ENCODE data around the gene ZCCHC24. TPM values are rescaled to one million over a fixed set of nuclear protein-coding genes. Genes with fewer than 3 reads are reported as not detected.

Gene ZCCHC24
- total and polyA plus RNA-seq, 2 donors (not counting 3 experiments of a cell fraction or from before 2014, with no cell fraction given), result 5.2 to 8.4 TPM

- no peak for TF ChIP-seq GATA2 (IDR thresholded peaks at IDR 0.05; ENCODE audit: insufficient read depth, insufficient read length, low read depth, low read length)
- no peak for TF ChIP-seq FOS (IDR thresholded peaks at IDR 0.05; ENCODE audit: borderline replicate concordance, insufficient read depth, low read length)
- no peak for TF ChIP-seq CTCF (IDR thresholded peaks at IDR 0.05; ENCODE audit: extremely low read depth in 1 of 2, insufficient read depth in 1 of 2, low read depth in 1 of 2, low read length in 2 of 2)
- TF ChIP-seq EZH2 (IDR thresholded peaks at IDR 0.05; ENCODE audit: borderline replicate concordance, low read depth, low read length, severe bottlenecking), result no peak
- no peak for TF ChIP-seq POLR2A (IDR thresholded peaks at IDR 0.05; ENCODE audit: low read depth, low read length)
- no peak for TF ChIP-seq JUN (IDR thresholded peaks at IDR 0.05; ENCODE audit: borderline replicate concordance, insufficient read depth, insufficient read length, low read depth)
- TF ChIP-seq MYC (IDR thresholded peaks at IDR 0.05; ENCODE audit: low read depth, low read length), result no peak
- TF ChIP-seq POLR2AphosphoS5 (IDR thresholded peaks at IDR 0.05; ENCODE audit: insufficient read depth, low read depth, low read length), result no peak
- TF ChIP-seq MAX (IDR thresholded peaks at IDR 0.05; ENCODE audit: insufficient read depth, insufficient read length), result no peak
- Histone ChIP-seq H3K4me1 (ENCODE audit: control insufficient read depth, extremely low read depth, insufficient read depth, low read length) (no peaks in the 10 kb centered on the region), H3K9me3 (replicated peaks; ENCODE audit: control insufficient read depth, insufficient read depth, low read length) (no peaks in the 10 kb centered on the region), H3K36me3 (ENCODE audit: control insufficient read depth in 2 of 2, extremely low read depth in 1 of 2, insufficient read depth in 2 of 2, low read length in 2 of 2) (no peaks in the 10 kb centered on the region), H3K9ac (replicated peaks; ENCODE audit: extremely low read depth, insufficient read depth, low read length) (no peak overlapping the region), H3K27me3 (ENCODE audit: control insufficient read depth in 2 of 2, insufficient read depth in 2 of 2, low read length in 2 of 2) (peaks cover 0 to 2% of the 10 kb centered on the region in 2 experiments), H4K20me1 (replicated peaks; ENCODE audit: control insufficient read depth, extremely low read depth, insufficient read depth, low read length) (no peaks in the 10 kb centered on the region), H3K4me2 (ENCODE audit: insufficient read depth, low read length) (no peak overlapping the region), H3K9me1 (replicated peaks; ENCODE audit: control insufficient read depth, extremely low read depth, insufficient read depth, low read length) (no peaks in the 10 kb centered on the region), H2AFZ (ENCODE audit: low read depth, low read length) (no peak overlapping the region), H3K79me2 (ENCODE audit: control insufficient read depth, insufficient read depth, low read length) (no peaks in the 10 kb centered on the region), H3K27ac (ENCODE audit: insufficient read depth, low read depth, low read length) (no peak overlapping the region), H3K4me3 (replicated peaks in 1 of 3; ENCODE audit: insufficient read depth in 1 of 3, low read depth in 1 of 3, low read length in 3 of 3) (no peak overlapping the region)
- no peak for DNase-seq (ENCODE audit: low read depth, low spot score)
- ChIA-PET POLR2A (no interaction called here), CTCF (interaction anchor here (1.3 kb wide), 1 partner anchor 89 kb away, joined by 4 read pairs; no protein-coding TSS in a partner anchor)
- no TSS peak for BruUV-seq (replicated peaks)
- no peak for FAIRE-seq
- intact Hi-C loops (cut with micrococcal nuclease), result no loop called here
- dilution Hi-C loops (cut with MboI; ENCODE audit: extremely low pct_ligation_motif_present, low sequenced_read_pairs), result no loop called here
Observed at GRCh38 chr10:79378647-79379511, 66.5 kb downstream of the ZCCHC24 start.

Data from endothelial cell of umbilical vein (primary cell).